OCI-LY3 (cell line): ENCODE data around the gene YWHAG.
A peak's percentile ranks its signal among the peaks of the same experiment; 100 is the strongest.
"Not testable (repeated sequence)": the region's sequence is repeated elsewhere in the genome, so short reads cannot be mapped to it uniquely, and the experiment has no call there.

Experiments
- H2AFZ ChIP-seq: fragments of 200-600, 300-600 bp; shearing (Covaris generic); 2 replicates; pipeline ENCODE4 v1.6.0; 2014; ENCODE audit warnings: antibody characterized with exemption, low read depth, low read length
- H3K27ac ChIP-seq: fragments of 200-600, 300-600 bp; sonication (generic); 2 replicates; pipeline ENCODE4 v1.5.1; 2014; ENCODE audit warnings: mild to moderate bottlenecking, low read length, moderate library complexity, mixed read lengths
- H3K27me3 ChIP-seq: fragments of 200-600, 300-600 bp; sonication (generic); 2 replicates; pipeline ENCODE4 v1.6.1; 2014; ENCODE audit warnings: low read depth, low read length, mixed read lengths
- H3K36me3 ChIP-seq: fragments of 200-600, 300-600 bp; sonication (generic); replicated peaks from 2 replicates; pipeline ENCODE3; 2014; ENCODE audit warnings: low read depth, low read length, mixed read lengths
- H3K4me1 ChIP-seq: fragments of 300-600, 200-600 bp; sonication (generic); 2 replicates; pipeline ENCODE4 v1.6.1; 2014; ENCODE audit warnings: low read length, mixed read lengths
- H3K4me2 ChIP-seq: fragments of 200-600, 300-600 bp; sonication (generic); 2 replicates; pipeline ENCODE4 v1.6.1; 2014; ENCODE audit warnings: low read length, mixed read lengths
- H3K4me3 ChIP-seq: fragments of 300-600, 200-600 bp; sonication (generic); 2 replicates; pipeline ENCODE4 v1.5.1; 2014; ENCODE audit warnings: antibody characterized with exemption, mild to moderate bottlenecking, low read length, moderate library complexity
- H3K79me2 ChIP-seq: fragments of 300-600, 200-600 bp; shearing (Covaris generic); 2 replicates; pipeline ENCODE4 v1.6.1; 2014; ENCODE audit warnings: mild to moderate bottlenecking, low read length, mixed read lengths
- H3K9ac ChIP-seq: fragments of 300-600, 200-600 bp; shearing (Covaris generic); 2 replicates; pipeline ENCODE4 v1.6.0; 2014; ENCODE audit warnings: mild to moderate bottlenecking, low read length, moderate library complexity
- H3K9me3 ChIP-seq: fragments of 200-600, 300-600 bp; shearing (Covaris generic); 2 replicates; pipeline ENCODE4 v1.6.1; 2014; ENCODE audit warnings: low read length, mixed read lengths; ENCODE audit not compliant: insufficient read depth
- H4K20me1 ChIP-seq: fragments of 200-600, 300-600 bp; sonication (generic); 2 replicates; pipeline ENCODE4 v1.6.1; 2016; ENCODE audit warnings: low read length, mixed read lengths; ENCODE audit not compliant: insufficient read depth
- EZH2phosphoT487 ChIP-seq: fragments of 200-600 bp; shearing (Covaris generic); IDR thresholded peaks from 2 replicates; pipeline ENCODE4 v1.6.1; 2018; ENCODE audit warnings: antibody characterized with exemption, mixed run types, low read depth
- TF ChIP-seq, protein P1 (sequence below): fragments of 200-600, 300-600 bp; sonication (generic); IDR thresholded peaks from 2 replicates; pipeline ENCODE4 v1.5.1; 2014; ENCODE audit warnings: antibody characterized with exemption, low read length, low read depth

YWHAG gene

DNA sequence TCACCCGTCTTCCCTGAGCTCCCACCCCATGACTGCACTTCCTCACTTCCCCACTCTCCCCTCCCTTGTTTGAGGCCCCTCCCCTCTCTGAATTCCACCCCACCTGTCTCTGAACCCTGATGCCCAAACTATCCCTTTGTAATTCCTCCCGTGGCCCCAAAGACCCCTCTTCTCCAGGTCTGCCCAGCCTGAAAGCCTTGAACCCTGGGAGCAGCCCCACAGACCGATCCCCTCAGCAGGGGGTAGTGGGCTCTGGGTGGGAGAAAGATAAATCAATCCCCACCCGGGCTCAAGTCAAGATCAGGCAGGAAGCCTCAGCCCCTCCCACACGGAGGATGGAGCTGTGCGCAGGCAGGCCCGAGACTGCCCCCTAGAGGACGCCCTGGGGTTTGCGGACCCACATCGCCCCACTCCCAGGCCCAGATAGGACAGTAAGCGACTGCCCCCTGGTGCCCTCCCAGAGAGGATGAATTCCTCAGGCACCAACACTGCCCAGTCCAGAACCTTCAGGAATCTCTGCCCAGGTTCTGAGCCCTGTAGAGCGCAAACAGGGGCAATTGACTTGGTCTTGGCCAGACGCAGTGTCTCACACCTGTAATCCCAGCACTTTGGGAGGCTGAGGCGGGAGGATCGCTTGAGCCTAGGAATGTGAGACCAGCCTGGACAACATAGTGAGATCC lies 44.6 kb downstream of the YWHAG start:
- no peaks in the 10 kb centered on the region for H3K9me3 ChIP-seq
- H2AFZ ChIP-seq, result peak overlapping the region; percentile 65
- H4K20me1 ChIP-seq, result no peaks in the 10 kb centered on the region
- H3K4me3 ChIP-seq, result peak overlapping the region; percentile 43
- H3K4me2 ChIP-seq, result peak overlapping the region; percentile 50
- H3K27me3 ChIP-seq, result 0 out of 2 replicates have a peak, but pooled peaks cover 3% of the 10 kb centered on the region
- H3K9ac ChIP-seq, result no peak overlapping the region
- H3K27ac ChIP-seq, result no peak overlapping the region
- H3K4me1 ChIP-seq, result peaks cover 10% of the 10 kb centered on the region
- TF ChIP-seq EZH2phosphoT487, result no peak
- TF ChIP-seq, protein P1, sequence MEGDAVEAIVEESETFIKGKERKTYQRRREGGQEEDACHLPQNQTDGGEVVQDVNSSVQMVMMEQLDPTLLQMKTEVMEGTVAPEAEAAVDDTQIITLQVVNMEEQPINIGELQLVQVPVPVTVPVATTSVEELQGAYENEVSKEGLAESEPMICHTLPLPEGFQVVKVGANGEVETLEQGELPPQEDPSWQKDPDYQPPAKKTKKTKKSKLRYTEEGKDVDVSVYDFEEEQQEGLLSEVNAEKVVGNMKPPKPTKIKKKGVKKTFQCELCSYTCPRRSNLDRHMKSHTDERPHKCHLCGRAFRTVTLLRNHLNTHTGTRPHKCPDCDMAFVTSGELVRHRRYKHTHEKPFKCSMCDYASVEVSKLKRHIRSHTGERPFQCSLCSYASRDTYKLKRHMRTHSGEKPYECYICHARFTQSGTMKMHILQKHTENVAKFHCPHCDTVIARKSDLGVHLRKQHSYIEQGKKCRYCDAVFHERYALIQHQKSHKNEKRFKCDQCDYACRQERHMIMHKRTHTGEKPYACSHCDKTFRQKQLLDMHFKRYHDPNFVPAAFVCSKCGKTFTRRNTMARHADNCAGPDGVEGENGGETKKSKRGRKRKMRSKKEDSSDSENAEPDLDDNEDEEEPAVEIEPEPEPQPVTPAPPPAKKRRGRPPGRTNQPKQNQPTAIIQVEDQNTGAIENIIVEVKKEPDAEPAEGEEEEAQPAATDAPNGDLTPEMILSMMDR, result peak; percentile 99
- H3K79me2 ChIP-seq, result no peaks in the 10 kb centered on the region
- no peaks in the 10 kb centered on the region for H3K36me3 ChIP-seq

DNA sequence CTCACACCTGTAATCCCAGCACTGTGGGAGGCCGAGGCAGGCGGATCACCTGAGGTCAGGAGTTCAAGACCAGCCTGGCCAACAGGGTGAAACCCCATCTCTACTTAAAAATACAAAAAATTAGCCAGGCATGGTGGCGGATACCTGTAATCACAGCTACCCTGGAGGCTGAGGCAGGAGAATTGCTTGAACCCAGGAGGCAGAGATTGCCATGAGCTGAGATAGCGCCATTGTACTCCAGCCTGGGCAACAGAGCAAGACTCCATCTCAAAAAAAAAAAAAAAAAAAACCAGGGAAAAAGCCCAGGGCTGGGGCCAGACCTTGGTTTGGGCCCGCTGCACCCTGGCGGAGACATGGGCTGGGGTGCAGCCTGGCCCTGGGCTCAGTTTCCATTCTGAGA lies 47.0 kb downstream of the YWHAG start:
- H2AFZ ChIP-seq, H3K9me3 ChIP-seq, H3K4me3 ChIP-seq, H3K27me3 ChIP-seq, H3K9ac ChIP-seq, H3K27ac ChIP-seq, H3K4me2 ChIP-seq, H4K20me1 ChIP-seq, H3K36me3 ChIP-seq, H3K4me1 ChIP-seq, H3K79me2 ChIP-seq: not testable (repeated sequence)

DNA sequence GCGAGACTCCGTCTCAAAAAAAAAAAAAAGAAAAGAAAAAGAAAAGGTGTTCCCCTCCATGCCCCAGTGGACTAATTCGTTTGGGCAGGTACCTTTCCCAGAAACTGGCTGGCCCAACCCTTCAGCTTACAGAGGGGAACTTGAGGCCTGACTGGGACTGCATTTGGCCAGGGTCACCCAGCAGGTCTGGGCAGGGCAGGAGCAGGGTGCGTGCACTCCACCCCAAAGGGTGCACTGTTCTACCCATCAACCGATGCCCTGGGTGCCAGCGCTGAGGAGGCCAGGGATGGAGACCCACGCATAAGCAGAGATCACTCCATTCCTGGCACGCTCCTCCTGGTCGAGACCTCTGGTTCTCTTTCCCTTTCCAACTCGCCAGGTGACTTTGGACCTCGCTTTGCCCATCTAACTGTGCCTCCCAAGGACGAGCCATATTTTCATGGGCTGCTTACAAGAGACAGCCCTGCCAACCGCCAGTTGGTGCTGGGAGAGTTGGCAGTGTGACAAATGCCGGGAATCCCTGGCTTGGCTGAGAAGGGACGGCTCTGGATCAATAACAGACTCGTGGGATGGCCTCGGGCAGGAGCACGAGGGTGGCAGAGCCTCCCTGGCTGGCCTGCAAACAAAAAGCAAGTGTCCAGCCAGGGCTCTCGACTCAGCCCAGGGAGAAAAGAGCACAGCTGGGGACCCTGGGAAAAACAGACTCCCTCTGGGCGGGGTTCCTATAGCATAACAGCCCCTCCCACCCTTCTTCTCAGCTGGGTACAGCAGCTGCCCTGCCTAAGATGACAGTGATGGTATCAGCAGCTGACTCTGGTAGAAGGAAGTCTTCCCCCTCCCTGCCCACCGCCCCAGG lies 48.5 kb downstream of the YWHAG start:
- no peak overlapping the region for H3K4me2 ChIP-seq

DNA sequence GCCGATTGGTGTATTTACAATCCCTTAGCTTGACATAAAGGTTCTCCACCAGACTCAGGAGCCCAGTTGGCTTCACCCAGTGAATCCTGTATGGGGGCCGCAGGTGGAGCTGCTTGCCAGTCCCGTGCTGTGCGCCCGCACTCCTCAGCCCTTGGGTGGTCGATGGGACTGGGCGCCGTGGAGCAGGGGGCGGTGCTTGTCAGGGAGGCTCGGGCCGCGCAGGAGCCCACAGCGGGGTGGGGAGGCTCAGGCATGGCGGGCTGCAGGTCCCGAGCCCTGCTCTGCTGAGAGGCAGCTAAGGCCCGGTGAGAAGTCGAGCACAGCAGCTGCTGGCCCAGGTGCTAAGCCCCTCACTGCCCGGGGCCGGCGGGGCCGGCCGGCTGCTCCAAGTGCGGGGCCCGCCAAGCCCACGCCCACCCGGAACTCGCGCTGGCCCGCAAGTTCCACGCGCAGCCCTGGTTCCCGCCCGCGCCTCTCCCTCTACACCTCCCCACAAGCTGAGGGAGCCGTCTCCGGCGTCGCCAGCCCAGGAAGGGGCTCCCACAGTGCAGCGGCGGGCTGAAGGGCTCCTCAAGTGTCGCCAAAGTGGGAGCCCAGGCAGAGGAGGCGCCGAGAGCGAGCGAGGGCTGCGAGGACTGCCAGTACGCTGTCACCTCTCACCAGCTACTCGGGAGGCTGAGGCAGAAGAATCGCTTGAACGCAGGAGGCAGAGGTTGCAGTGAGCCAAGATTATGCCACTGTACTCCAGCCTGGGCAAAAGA lies 49.3 kb downstream of the YWHAG start:
- not testable (repeated sequence) for H3K27ac ChIP-seq, H3K9me3 ChIP-seq, H3K36me3 ChIP-seq, H3K9ac ChIP-seq, H3K79me2 ChIP-seq, H3K4me2 ChIP-seq, H3K27me3 ChIP-seq, H2AFZ ChIP-seq, H3K4me1 ChIP-seq, H4K20me1 ChIP-seq, H3K4me3 ChIP-seq

More for the DNA sequence above, 48.5 kb downstream of the YWHAG start:
- TF ChIP-seq, protein P1, result no peak
- no peak for TF ChIP-seq EZH2phosphoT487
- H3K4me3 ChIP-seq, result no peak overlapping the region
- 0 out of 2 replicates have a peak, but pooled peaks cover 3% of the 10 kb centered on the region for H3K27me3 ChIP-seq
- H3K4me1 ChIP-seq, result no peaks in the 10 kb centered on the region
- no peak overlapping the region for H3K9ac ChIP-seq
- H3K36me3 ChIP-seq, result no peaks in the 10 kb centered on the region
- H3K79me2 ChIP-seq, result no peaks in the 10 kb centered on the region
- no peak overlapping the region for H3K27ac ChIP-seq
- H4K20me1 ChIP-seq, result no peaks in the 10 kb centered on the region
- H2AFZ ChIP-seq, result no peak overlapping the region
- no peaks in the 10 kb centered on the region for H3K9me3 ChIP-seq

DNA sequence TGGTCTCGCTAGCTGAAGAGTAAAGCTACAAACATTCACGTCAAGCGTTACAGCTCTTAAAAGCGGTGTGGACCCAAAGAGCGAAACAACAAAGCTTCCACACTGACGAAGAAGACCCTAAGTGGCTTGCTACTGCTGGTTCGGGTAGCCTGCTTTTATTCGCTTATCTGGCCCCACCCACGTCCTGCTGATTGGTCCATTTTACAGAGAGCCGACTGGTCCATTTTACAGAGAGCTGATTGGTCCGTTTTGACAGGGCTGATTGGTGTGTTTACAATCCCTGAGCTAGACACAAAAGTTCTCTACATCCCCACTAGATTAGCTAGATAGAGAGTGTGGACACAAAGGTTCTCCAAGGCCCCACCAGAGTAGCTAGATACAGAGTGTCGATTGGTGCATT lies 49.9 kb downstream of the YWHAG start:
- H3K4me2 ChIP-seq, H4K20me1 ChIP-seq, H3K9ac ChIP-seq, H2AFZ ChIP-seq, H3K9me3 ChIP-seq, H3K4me3 ChIP-seq, H3K79me2 ChIP-seq, H3K27ac ChIP-seq, H3K36me3 ChIP-seq, H3K27me3 ChIP-seq, H3K4me1 ChIP-seq: not testable (repeated sequence)
